Osteoblast (primary cell): Measurements from ENCODE around the gene PLA1A. TPM values are rescaled to one million over a fixed set of nuclear protein-coding genes. Genes with fewer than 3 reads are reported as not detected.

ENCODE experiments used
- DNase-seq: peaks from one replicate; pipeline ENCODE4 v3.0.0; 2011; ENCODE audit warnings: low spot score, mixed read lengths; ENCODE audit not compliant: insufficient read length; ENCODE audit errors: missing footprints
- H2AFZ ChIP-seq: 2 replicates; pipeline ENCODE4 v1.6.0; 2011; ENCODE audit warnings: mild to moderate bottlenecking, low read length
- H3K27ac ChIP-seq: 2 replicates; pipeline ENCODE4 v1.5.1; 2011; ENCODE audit warnings: mild to moderate bottlenecking, low read depth, low read length, moderate library complexity
- H3K27me3 ChIP-seq: 2 replicates; pipeline ENCODE4 v1.6.0; 2012; ENCODE audit warnings: mild to moderate bottlenecking, control low read depth, inconsistent platforms, low read length, moderate library complexity; ENCODE audit not compliant: insufficient read depth
- H3K36me3 ChIP-seq: 2 replicates; pipeline ENCODE4 v1.5.1; 2011; ENCODE audit warnings: mild to moderate bottlenecking, low read length, control low read depth, moderate library complexity; ENCODE audit not compliant: insufficient read depth
- H3K4me1 ChIP-seq: 2 replicates; pipeline ENCODE4 v1.5.1; 2011; ENCODE audit warnings: mild to moderate bottlenecking, low read length, control low read depth, moderate library complexity; ENCODE audit not compliant: insufficient read depth
- H3K4me2 ChIP-seq: 2 replicates; pipeline ENCODE4 v1.6.0; 2011; ENCODE audit warnings: mild to moderate bottlenecking, low read length; ENCODE audit not compliant: insufficient read depth
- H3K4me3 ChIP-seq: fragments of 200-600 bp; sonication (generic); 3 replicates; pipeline ENCODE4 v1.5.1; 2012; ENCODE audit warnings: mild to moderate bottlenecking, low read length, inconsistent platforms; ENCODE audit not compliant: insufficient read depth
- H3K79me2 ChIP-seq: 2 replicates; pipeline ENCODE4 v1.6.0; 2012; ENCODE audit warnings: mild to moderate bottlenecking, low read length, control low read depth, inconsistent platforms; ENCODE audit not compliant: insufficient read depth
- H3K9me3 ChIP-seq: 2 replicates; pipeline ENCODE4 v1.5.1; 2011; ENCODE audit warnings: low read depth, low read length, control low read depth
- H4K20me1 ChIP-seq: 2 replicates; pipeline ENCODE4 v1.6.0; 2012; ENCODE audit warnings: mild to moderate bottlenecking, low read length, control low read depth; ENCODE audit not compliant: insufficient read depth
- total RNA-seq: library from RNA; depleted of rRNA; stranded (reverse); fragments of >200 nt; gene quantifications from 2 replicates; pipeline ENCODE4 v1.2.3, GENCODE V29; 2012
- TF ChIP-seq, protein P1 (sequence below): IDR thresholded peaks from 2 replicates; pipeline ENCODE4 v1.5.1; 2011; ENCODE audit warnings: mild to moderate bottlenecking, low read depth, low read length, moderate library complexity; ENCODE audit errors: extremely low read depth

PLA1A gene, protein sequence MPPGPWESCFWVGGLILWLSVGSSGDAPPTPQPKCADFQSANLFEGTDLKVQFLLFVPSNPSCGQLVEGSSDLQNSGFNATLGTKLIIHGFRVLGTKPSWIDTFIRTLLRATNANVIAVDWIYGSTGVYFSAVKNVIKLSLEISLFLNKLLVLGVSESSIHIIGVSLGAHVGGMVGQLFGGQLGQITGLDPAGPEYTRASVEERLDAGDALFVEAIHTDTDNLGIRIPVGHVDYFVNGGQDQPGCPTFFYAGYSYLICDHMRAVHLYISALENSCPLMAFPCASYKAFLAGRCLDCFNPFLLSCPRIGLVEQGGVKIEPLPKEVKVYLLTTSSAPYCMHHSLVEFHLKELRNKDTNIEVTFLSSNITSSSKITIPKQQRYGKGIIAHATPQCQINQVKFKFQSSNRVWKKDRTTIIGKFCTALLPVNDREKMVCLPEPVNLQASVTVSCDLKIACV
- under 0.01 and 0.36 TPM in 2 replicates for total RNA-seq

DNA sequence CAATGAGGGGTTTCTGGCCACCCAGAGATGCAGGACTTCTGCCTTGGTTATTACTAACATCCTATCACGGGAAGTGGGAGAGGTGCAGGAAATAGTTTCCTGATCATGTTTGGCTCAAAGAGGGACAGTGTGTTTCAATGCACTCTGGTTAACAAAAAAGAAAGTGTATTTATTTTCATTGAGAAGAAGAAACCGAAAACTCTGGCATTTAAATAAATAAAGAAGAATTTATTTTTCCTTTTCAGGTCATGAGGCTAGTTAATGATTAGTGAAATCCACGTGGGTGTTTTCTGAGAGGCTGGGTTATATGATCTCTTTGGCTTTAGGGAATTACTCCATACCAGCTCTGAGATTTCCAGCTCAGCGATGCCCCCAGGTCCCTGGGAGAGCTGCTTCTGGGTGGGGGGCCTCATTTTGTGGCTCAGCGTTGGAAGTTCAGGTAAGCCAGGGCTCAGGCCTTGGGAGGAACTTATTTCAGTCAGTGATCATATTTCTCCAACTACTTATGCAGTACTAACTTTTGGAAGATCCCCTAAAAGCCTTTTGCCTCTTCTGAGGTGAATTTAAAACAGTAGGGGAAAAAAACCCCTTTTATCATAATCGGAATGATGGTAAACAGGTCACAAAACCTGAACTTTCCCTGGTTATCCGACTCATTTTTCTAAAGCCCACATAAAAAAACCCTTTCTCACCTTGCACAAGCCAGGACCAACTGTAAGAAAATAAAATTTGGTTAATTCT is at the start of gene PLA1A:
PLA1A (plus strand) TSS at position 338 of the 741 bp plus-strand sequence; CDS start at position 367, 29 bp downstream.
- Histone ChIP-seq H3K4me3 (no peak within 1 kb of the TSS), H3K27ac (no peak within 1 kb of the TSS), H4K20me1 (no peaks in the 10 kb centered on the region), H3K4me1 (peaks cover 12% of the 10 kb centered on the region), H3K79me2 (no peaks in the 10 kb centered on the region), H3K4me2 (no peak within 1 kb of the TSS), H3K9me3 (no peaks in the 10 kb centered on the region), H2AFZ (peak within 1 kb of the TSS; percentile 70), H3K27me3 (no peaks in the 10 kb centered on the region), H3K36me3 (no peaks in the 10 kb centered on the region)
- DNase-seq, result no peak
- TF ChIP-seq, protein P1, sequence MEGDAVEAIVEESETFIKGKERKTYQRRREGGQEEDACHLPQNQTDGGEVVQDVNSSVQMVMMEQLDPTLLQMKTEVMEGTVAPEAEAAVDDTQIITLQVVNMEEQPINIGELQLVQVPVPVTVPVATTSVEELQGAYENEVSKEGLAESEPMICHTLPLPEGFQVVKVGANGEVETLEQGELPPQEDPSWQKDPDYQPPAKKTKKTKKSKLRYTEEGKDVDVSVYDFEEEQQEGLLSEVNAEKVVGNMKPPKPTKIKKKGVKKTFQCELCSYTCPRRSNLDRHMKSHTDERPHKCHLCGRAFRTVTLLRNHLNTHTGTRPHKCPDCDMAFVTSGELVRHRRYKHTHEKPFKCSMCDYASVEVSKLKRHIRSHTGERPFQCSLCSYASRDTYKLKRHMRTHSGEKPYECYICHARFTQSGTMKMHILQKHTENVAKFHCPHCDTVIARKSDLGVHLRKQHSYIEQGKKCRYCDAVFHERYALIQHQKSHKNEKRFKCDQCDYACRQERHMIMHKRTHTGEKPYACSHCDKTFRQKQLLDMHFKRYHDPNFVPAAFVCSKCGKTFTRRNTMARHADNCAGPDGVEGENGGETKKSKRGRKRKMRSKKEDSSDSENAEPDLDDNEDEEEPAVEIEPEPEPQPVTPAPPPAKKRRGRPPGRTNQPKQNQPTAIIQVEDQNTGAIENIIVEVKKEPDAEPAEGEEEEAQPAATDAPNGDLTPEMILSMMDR, result no peak

DNA sequence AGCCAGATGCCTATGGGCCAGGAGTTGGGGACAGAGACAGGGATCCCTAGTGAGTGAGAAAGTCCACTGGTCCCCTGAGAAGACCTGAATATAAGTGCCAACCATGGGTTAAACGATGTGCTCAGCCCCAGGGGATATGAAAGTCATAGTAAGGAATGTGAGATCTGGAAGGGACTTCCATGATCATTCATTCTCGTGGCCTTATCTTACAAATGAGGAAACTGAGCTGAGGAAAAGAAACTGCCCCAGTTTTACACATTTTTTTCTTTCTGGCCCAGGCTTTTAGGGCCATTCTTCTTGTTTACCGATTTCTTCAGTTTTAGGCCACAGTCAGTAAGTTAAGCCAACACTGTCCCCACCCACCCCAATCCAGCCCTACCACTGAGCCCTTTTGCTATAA is 49.3 kb upstream of the PLA1A start:
- Histone ChIP-seq H3K9me3 (no peaks in the 10 kb centered on the region), H3K27me3 (no peaks in the 10 kb centered on the region), H3K4me2 (no peak overlapping the region), H2AFZ (no peak overlapping the region), H3K27ac (no peak overlapping the region), H3K36me3 (no peaks in the 10 kb centered on the region), H3K4me1 (no peaks in the 10 kb centered on the region), H4K20me1 (no peaks in the 10 kb centered on the region), H3K4me3 (no peak overlapping the region), H3K79me2 (no peaks in the 10 kb centered on the region)
- DNase-seq, result no peak
- TF ChIP-seq, protein P1, result no peak

DNA sequence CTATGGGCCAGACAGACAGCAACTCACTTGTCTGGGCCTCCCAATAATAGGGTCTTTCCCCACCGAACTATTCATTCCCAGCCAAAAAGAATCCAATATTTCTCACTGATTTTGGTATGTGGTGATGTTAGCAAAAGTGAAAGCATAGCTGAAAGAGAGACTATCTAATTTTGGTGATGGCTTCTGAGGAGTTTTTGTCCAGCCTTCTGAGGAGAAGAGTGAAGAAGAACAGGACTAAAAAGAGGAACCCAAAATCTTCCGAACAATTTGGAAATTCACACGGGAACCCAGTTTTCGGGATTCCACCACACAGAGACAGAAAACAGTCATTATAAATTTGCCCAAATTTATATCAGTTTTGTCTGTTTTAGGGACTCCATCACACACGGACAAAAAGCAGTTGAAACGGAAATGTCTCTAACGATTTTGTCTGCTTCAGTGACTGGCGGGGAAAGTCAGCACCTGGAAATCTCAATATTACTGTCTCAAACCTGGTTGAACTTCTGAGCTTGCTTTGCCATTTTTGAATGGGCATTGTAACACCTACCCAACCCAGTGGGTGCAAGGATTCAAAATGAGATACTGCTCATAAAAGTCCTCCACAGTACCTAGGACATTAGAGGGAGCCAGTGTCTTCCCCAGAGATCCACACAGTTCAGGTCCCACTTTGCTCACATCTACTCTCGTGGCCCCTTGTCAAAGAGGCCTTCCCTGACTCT is 47.3 kb upstream of the PLA1A start:
- no peak for DNase-seq
- H3K27me3 ChIP-seq, result no peaks in the 10 kb centered on the region
- TF ChIP-seq, protein P1, result no peak

More for the DNA sequence above, 47.3 kb upstream of the PLA1A start:
- H3K4me2 ChIP-seq, result no peak overlapping the region
- no peaks in the 10 kb centered on the region for H3K79me2 ChIP-seq
- H4K20me1 ChIP-seq, result no peaks in the 10 kb centered on the region
- no peaks in the 10 kb centered on the region for H3K36me3 ChIP-seq
- H3K4me3 ChIP-seq, result no peak overlapping the region
- H3K27ac ChIP-seq, result no peak overlapping the region
- H3K4me1 ChIP-seq, result no peaks in the 10 kb centered on the region
- H2AFZ ChIP-seq, result no peak overlapping the region
- no peaks in the 10 kb centered on the region for H3K9me3 ChIP-seq
